ENCODE results near the gene COG7.

GRCh38 chr16:23397464-23397863 is 55.5 kb downstream of the COG7 start:
- TF ChIP-seq CTCF (IDR thresholded peaks at IDR 0.05) = no peak
- no peak for TF ChIP-seq POLR2A (IDR thresholded peaks at IDR 0.05)
- TF ChIP-seq POLR2AphosphoS5 (IDR thresholded peaks at IDR 0.05; ENCODE audit: insufficient read depth in 1 of 2, low read depth in 1 of 2) = no peak

Measured in vagina (tissue), 2 donors.